ENCODE measurements around the gene NFATC1.

NFATC1 gene

GRCh38 chr18:79441420-79441819 is 45.7 kb downstream of the NFATC1 start:
- DNase-seq, result no peak

DNA sequence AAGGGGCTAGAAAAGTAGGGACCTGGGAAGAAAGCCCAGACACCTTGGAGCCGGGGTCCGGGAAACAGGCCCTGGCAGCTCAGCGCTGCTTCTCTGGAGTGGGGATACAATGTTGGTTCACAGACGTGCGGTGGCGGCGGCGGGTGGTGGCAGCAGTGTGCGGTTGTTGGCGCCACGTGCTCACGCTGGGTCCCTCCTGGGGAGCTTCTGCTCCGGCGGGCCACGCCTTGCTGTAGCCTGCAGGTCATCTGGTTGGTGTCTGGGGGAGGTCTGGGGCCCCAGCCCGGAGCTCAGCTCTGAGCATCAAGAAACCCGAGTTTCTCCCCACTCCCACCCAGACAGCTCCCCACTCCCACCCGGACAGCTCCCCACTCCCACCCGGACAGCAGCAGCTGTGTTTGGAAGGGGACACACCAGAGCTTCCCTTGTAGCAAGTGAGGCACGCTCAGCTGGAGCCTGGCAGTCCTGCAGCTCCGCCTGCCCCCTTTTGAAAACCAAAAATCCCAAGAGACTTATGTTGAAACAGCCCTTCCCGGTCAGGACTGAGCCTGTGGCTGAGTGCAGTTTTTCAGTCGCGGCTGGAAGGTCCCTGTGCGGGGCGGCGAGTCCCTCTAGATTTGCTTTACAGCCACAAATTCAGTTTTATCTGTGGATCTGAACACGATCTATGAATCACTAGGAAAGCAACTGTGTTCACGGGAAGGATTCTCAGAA is 46.9 kb downstream of the NFATC1 start:
- DNase-seq, result no peak

GRCh38 chr18:79445221-79445620 is 49.5 kb downstream of the NFATC1 start:
- DNase-seq, result no peak

- DNase-seq, result no peak
Measured at GRCh38 chr18:79445696-79446561, 50.2 kb downstream of the NFATC1 start.

GRCh38 chr18:79446931-79447330 is 51.2 kb downstream of the NFATC1 start:
- DNase-seq, result no peak

GRCh38 chr18:79447703-79448367 is 52.1 kb downstream of the NFATC1 start:
- DNase-seq, result no peak

DNA sequence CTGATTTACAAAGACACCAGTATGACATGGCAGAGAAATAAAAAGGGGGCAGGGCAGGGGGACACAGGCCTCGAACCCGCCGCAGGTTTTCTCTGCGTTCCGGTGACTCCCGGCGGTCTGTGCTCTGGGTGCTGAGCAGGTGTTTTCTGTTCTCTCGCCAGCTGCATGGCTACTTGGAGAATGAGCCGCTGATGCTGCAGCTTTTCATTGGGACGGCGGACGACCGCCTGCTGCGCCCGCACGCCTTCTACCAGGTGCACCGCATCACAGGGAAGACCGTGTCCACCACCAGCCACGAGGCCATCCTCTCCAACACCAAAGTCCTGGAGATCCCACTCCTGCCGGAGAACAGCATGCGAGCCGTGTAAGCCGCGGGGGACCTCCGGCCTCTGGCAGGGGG is 52.9 kb downstream of the NFATC1 start:
- DNase-seq, result no peak

GRCh38 chr18:79449551-79450288 is 54.0 kb downstream of the NFATC1 start:
- no peak for DNase-seq

- DNase-seq, result no peak
Measured at GRCh38 chr18:79450289-79451080, 54.8 kb downstream of the NFATC1 start.

DNA sequence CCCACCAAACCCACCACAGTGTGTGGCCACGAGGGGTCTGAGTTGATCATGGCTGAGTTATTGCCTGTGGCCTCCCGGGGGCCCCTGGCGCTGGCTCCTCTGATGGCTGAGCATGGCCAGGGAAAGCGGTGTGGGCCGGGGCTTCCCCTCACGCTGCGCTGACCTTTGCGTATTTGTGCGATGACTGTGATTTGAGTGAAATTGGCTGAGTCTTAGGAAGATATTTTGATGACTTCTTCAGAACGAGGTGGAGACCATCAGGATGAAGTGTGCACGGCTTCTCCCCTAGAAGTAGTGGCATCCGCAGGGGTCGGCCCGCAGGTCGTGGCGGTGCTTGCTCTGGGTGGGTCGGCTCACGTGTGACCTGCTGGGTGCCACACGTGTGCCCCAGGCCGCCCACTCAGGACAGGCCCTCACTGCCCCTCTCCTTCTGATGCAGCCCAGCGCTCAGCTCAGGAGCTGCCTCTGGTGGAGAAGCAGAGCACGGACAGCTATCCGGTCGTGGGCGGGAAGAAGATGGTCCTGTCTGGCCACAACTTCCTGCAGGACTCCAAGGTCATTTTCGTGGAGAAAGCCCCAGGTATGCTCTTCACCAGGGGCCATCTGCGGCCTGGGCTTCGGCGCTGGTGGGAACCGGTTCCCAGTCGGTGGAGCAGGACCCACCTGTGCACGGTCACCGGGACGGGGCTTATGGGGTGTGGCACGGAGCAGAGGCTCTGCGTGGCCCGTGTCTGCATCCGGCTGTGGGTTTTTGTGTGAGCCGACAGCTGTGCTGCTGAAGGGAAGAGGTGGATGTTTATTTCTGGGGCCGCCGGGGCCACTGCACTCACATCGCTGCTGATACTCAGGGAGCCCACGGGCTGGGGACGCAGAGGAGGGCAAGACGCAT is 55.8 kb downstream of the NFATC1 start:
- DNase-seq, result no peak

GRCh38 chr18:79452190-79452990 is 56.7 kb downstream of the NFATC1 start:
- DNase-seq, result no peak

DNA sequence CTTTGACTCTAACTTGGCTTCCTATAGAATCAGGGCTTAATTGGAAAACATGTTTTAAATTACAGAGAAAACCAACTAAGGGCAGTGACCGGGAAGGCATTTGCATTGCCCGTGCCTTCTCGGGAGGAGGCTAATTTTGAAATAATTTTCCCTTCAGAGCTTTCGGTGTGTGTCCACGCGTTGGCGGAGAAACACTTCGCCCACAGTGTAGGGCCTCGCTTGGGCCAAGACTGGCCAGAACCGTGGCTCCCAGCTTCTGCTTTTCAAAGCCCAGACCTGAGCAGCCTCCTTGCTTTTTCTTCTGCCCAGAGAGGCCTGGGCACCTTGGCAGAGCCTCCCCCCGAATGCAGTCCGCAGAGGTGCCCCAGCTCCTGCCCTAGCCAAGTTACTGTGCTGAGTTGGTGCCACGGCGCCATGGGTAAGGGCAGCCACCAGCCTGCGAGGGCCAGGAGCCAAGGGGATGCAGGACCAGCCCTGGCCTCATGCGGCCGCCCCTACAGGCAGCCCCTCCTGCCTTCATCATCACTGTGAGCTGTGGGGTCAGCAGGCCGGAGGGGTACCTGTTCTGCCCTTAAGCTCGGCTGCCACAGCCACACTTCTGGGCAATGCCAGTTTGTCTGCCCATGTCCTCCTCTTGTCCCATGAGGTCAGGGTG is 57.4 kb downstream of the NFATC1 start:
- no peak for DNase-seq

- no peak for DNase-seq
Measured at GRCh38 chr18:79453816-79454735, 58.3 kb downstream of the NFATC1 start.

GRCh38 chr18:79455261-79455660 is 59.5 kb downstream of the NFATC1 start:
- no peak for DNase-seq

- no peak for DNase-seq
Measured at GRCh38 chr18:79456105-79456980, 60.6 kb downstream of the NFATC1 start.

DNA sequence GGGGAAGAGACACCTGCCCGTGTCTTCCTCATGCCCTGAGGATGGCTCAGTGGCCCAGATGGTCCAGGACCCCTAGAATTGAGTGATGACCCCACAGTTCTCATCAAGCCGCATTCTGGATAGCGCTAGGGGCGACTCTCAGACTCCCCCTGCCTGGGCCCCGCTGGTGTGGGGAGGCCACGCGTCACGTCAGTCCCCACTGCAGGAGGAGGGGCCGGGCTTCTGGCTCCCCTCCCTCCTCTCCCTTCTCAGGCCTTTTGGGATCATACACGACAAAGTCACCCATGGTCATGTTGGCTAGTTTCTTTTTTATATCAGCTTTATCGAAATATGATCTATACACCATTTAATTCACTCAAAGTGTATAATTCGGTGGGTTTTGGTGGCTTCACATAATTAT is 61.5 kb downstream of the NFATC1 start:
- DNase-seq, result no peak

DNA sequence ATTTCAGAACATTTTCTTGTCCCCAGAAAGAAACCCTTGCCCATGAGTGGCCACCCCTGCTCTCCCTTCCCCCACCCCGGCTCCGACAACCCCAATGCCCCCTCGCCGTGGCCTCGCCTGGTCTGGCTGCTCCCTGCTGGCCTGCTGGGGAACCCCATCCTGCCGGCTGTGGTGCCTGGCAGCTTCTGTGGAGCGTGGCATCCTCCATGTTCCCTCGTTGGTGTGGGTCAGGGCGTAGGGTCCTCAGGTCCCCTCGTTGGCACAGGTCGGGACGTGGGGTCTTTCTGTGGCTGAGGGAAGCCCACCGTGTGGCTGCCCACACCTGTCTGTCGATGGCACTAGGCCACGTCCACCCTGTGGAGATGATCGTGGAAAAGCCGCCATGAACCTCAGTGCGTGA is 61.9 kb downstream of the NFATC1 start:
- DNase-seq, result no peak

Data from C1 segment of cervical spinal cord (tissue), 14 donors.